HG02678 (cell line): Measurements from ENCODE around the gene STRADA.

Experiments used
- ATAC-seq: cut with Tn5 transposase; IDR thresholded peaks from one replicate; pipeline ENCODE4 v1.9.1; 2021; ENCODE audit warnings: mild to moderate bottlenecking, moderate library complexity; ENCODE audit not compliant: unreplicated experiment

The STRADA gene

GRCh38 chr17:63741408-63742173 lies at the start of gene STRADA:
Gene STRADA, minus strand, starts transcription at chr17:63741799. Its CDS starts 13,430 bp downstream, at chr17:63728369.
- ATAC-seq, result peak; percentile 91

GRCh38 chr17:63790057-63790456 lies 48.5 kb upstream of the STRADA start:
- no peak for ATAC-seq

GRCh38 chr17:63786971-63787711 lies 45.5 kb upstream of the STRADA start:
- no peak for ATAC-seq

GRCh38 chr17:63786117-63786516 lies 44.5 kb upstream of the STRADA start:
- ATAC-seq, result no peak

- no peak for ATAC-seq
Observed at GRCh38 chr17:63785556-63785955, 44.0 kb upstream of the STRADA start.

GRCh38 chr17:63783522-63783921 lies 41.9 kb upstream of the STRADA start:
- ATAC-seq, result no peak

- no peak for ATAC-seq
Observed at GRCh38 chr17:63780928-63781327, 39.3 kb upstream of the STRADA start.

GRCh38 chr17:63780507-63780906 lies 38.9 kb upstream of the STRADA start:
- no peak for ATAC-seq

GRCh38 chr17:63775420-63775819 lies 33.8 kb upstream of the STRADA start:
- no peak for ATAC-seq

- no peak for ATAC-seq
Observed at GRCh38 chr17:63774969-63775265, 33.3 kb upstream of the STRADA start.

GRCh38 chr17:63774141-63774968 lies 32.8 kb upstream of the STRADA start, which contains the start of gene DDX42:
Gene DDX42, plus strand, starts transcription at chr17:63774170. Its CDS starts 12,880 bp downstream, at chr17:63787050.
- no peak for ATAC-seq

- peak; percentile 84 for ATAC-seq
Observed at GRCh38 chr17:63773272-63774140, 31.9 kb upstream of the STRADA start, which contains the start of gene CCDC47. Gene CCDC47, minus strand, starts transcription at chr17:63773597. Its CDS starts 7,422 bp downstream, at chr17:63766175.

GRCh38 chr17:63772801-63773271 lies 31.2 kb upstream of the STRADA start:
- no peak for ATAC-seq

- ATAC-seq, result no peak
Observed at GRCh38 chr17:63768433-63768832, 26.8 kb upstream of the STRADA start.

GRCh38 chr17:63766754-63767153 lies 25.2 kb upstream of the STRADA start:
- ATAC-seq, result no peak

- ATAC-seq, result no peak
Observed at GRCh38 chr17:63764716-63765115, 23.1 kb upstream of the STRADA start.

- ATAC-seq, result no peak
Observed at GRCh38 chr17:63762161-63763078, 20.8 kb upstream of the STRADA start.

GRCh38 chr17:63760771-63761539 lies 19.4 kb upstream of the STRADA start:
- ATAC-seq, result no peak
